Left colon (tissue), 2 donors: ENCODE data around the gene ZFP92. TPM values are rescaled to one million over a fixed set of nuclear protein-coding genes. Genes with fewer than 3 reads are reported as not detected.

ENCODE experiments used
- ATAC-seq: fragments of 200-7000 bp; cut with Tn5 transposase; one replicate; pipeline ENCODE4 v1.9.1; 2020; ENCODE audit warnings: mild to moderate bottlenecking, moderate library complexity
- DNase-seq, 2 donors: peaks; one replicate each; pipeline ENCODE4 v3.0.0-alpha.2; 2020
- intact Hi-C, 2 donors: fragments of 100-400 bp; cut with DNase I in 1 of 2; cut with micrococcal nuclease in 1 of 2; formaldehyde crosslinking; loops; one replicate each; pipeline versions ENCODE4 v1.11.2 to v1.14.0; 2022; cut with DNase I, micrococcal nuclease
- total RNA-seq, 2 donors: library from RNA; stranded (reverse); fragmentation: NEBNext Ultra II Directional; extraction: Animal tissue kit (Norgen Biotek cat#: 25700); gene quantifications; one replicate each; pipeline ENCODE4 v1.2.1, GENCODE V29; 2021
- donor health status: DM: no; HTN: no; CAD: no.
- donor health status: DM: yes; HTN: yes; CAD: no.

The ZFP92 gene
- total RNA-seq, 2 donors from 2014 or later, result 0.18 to 0.50 TPM

- intact Hi-C loops, result no loop called here
- DNase-seq, result no peak
- peak; percentile 12 for ATAC-seq
Measured at GRCh38 chrX:153445856-153446635, 34.8 kb downstream of the ZFP92 start, which contains the start of gene TREX2. Gene TREX2, minus strand, starts transcription at chrX:153446056. Its CDS starts 626 bp downstream, at chrX:153445430.

- ATAC-seq (no peak), DNase-seq (no peak)
- intact Hi-C loops, result no loop called here
Measured at GRCh38 chrX:153446636-153446936, 35.3 kb downstream of the ZFP92 start.

GRCh38 chrX:153446950-153447580, 35.8 kb downstream of the ZFP92 start:
- no peak for DNase-seq
- ATAC-seq, result no peak
- intact Hi-C loops, result no loop called here

- ATAC-seq, result no peak
- intact Hi-C loops, result no loop called here
Measured at GRCh38 chrX:153447581-153447960, 36.3 kb downstream of the ZFP92 start.

GRCh38 chrX:153448556-153449367, 37.5 kb downstream of the ZFP92 start:
- ATAC-seq (no peak), DNase-seq (no peak)
- intact Hi-C loops, result no loop called here

More at GRCh38 chrX:153447581-153447960, 36.3 kb downstream of the ZFP92 start:
- DNase-seq, result no peak

GRCh38 chrX:153449368-153450113, 38.3 kb downstream of the ZFP92 start:
- intact Hi-C loops, result no loop called here
- ATAC-seq (no peak), DNase-seq (no peak)

- ATAC-seq (no peak), DNase-seq (no peak)
- intact Hi-C loops, result no loop called here
Measured at GRCh38 chrX:153450114-153450948, 39.1 kb downstream of the ZFP92 start.

GRCh38 chrX:153450949-153451277, 39.6 kb downstream of the ZFP92 start:
- ATAC-seq (no peak), DNase-seq (no peak)
- intact Hi-C loops, result no loop called here

GRCh38 chrX:153454901-153455550, 43.8 kb downstream of the ZFP92 start:
- DNase-seq (no peak), ATAC-seq (no peak)
- intact Hi-C loops, result no loop called here

- intact Hi-C loops, result no loop called here
- ATAC-seq (no peak), DNase-seq (no peak)
Measured at GRCh38 chrX:153455571-153455970, 44.3 kb downstream of the ZFP92 start.

- intact Hi-C loops, result no loop called here
- ATAC-seq, result no peak
Measured at GRCh38 chrX:153456161-153456560, 44.9 kb downstream of the ZFP92 start.

GRCh38 chrX:153456704-153457103, 45.4 kb downstream of the ZFP92 start:
- no peak for DNase-seq
- intact Hi-C loops, result no loop called here
- ATAC-seq, result no peak

More at GRCh38 chrX:153456161-153456560, 44.9 kb downstream of the ZFP92 start:
- no peak for DNase-seq

GRCh38 chrX:153457136-153457825, 46.0 kb downstream of the ZFP92 start:
- DNase-seq (no peak), ATAC-seq (no peak)
- intact Hi-C loops, result no loop called here

- intact Hi-C loops, result no loop called here
- ATAC-seq (no peak), DNase-seq (no peak)
Measured at GRCh38 chrX:153457827-153458466, 46.7 kb downstream of the ZFP92 start.

- ATAC-seq (no peak), DNase-seq (no peak)
- intact Hi-C loops, result no loop called here
Measured at GRCh38 chrX:153458476-153458875, 47.2 kb downstream of the ZFP92 start.

GRCh38 chrX:153459986-153460385, 48.7 kb downstream of the ZFP92 start:
- ATAC-seq, result no peak
- DNase-seq, result no peak
- intact Hi-C loops, result no loop called here

GRCh38 chrX:153460826-153461225, 49.6 kb downstream of the ZFP92 start:
- intact Hi-C loops, result no loop called here
- peak; percentile 64 for ATAC-seq
- peak in 1 of 2 donors; percentile 59 for DNase-seq
